22Rv1 (cell line): ENCODE results near the gene C1QTNF3.

Experiments used
- H3K27ac ChIP-seq: fragments of 450-650 bp; 2 replicates; pipeline ENCODE4 v1.5.1; 2017
- ZFX ChIP-seq: fragments of 450-650 bp; IDR thresholded peaks from 2 replicates; pipeline ENCODE4 v1.6.1; 2017; ENCODE audit warnings: antibody characterized with exemption, borderline replicate concordance
- TF ChIP-seq, protein P1 (sequence below): fragments of 450-650 bp; IDR thresholded peaks from 2 replicates; pipeline ENCODE4 v1.5.1; 2017; ENCODE audit warnings: mild to moderate bottlenecking

C1QTNF3 gene

DNA sequence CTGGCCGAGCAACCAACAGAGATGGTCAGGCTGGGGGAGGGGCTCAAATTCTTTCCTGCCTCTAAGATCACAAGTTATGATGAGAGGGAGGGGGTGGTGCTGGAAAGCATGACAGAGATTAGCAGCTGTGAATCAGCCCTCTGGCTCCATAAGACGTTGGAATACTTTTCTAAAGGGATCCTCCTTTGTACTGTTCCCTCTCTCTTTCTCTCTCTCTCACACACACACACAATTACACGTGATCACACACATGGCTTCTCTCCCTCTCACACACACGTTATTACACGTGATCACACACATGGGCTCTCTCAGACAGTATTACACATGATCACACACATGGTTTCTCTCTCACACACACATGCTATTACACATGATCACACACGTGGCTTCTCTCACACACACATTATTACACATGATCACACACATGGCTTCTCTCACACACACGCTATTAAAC, 58.3 kb downstream of the C1QTNF3 start, which contains the start of gene SLC45A2:
TSS of gene SLC45A2 (minus strand) at position 23 of the 454 bp plus-strand sequence. CDS start 110 bp downstream, outside the sequence.
- no peak within 1 kb of the TSS for H3K27ac ChIP-seq
- TF ChIP-seq ZFX: no peak
- TF ChIP-seq, protein P1, sequence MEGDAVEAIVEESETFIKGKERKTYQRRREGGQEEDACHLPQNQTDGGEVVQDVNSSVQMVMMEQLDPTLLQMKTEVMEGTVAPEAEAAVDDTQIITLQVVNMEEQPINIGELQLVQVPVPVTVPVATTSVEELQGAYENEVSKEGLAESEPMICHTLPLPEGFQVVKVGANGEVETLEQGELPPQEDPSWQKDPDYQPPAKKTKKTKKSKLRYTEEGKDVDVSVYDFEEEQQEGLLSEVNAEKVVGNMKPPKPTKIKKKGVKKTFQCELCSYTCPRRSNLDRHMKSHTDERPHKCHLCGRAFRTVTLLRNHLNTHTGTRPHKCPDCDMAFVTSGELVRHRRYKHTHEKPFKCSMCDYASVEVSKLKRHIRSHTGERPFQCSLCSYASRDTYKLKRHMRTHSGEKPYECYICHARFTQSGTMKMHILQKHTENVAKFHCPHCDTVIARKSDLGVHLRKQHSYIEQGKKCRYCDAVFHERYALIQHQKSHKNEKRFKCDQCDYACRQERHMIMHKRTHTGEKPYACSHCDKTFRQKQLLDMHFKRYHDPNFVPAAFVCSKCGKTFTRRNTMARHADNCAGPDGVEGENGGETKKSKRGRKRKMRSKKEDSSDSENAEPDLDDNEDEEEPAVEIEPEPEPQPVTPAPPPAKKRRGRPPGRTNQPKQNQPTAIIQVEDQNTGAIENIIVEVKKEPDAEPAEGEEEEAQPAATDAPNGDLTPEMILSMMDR: no peak

GRCh38 chr5:33984178-33984577, 58.8 kb downstream of the C1QTNF3 start:
- no peak overlapping the region for H3K27ac ChIP-seq
- TF ChIP-seq, protein P1: no peak
- TF ChIP-seq ZFX: no peak

DNA sequence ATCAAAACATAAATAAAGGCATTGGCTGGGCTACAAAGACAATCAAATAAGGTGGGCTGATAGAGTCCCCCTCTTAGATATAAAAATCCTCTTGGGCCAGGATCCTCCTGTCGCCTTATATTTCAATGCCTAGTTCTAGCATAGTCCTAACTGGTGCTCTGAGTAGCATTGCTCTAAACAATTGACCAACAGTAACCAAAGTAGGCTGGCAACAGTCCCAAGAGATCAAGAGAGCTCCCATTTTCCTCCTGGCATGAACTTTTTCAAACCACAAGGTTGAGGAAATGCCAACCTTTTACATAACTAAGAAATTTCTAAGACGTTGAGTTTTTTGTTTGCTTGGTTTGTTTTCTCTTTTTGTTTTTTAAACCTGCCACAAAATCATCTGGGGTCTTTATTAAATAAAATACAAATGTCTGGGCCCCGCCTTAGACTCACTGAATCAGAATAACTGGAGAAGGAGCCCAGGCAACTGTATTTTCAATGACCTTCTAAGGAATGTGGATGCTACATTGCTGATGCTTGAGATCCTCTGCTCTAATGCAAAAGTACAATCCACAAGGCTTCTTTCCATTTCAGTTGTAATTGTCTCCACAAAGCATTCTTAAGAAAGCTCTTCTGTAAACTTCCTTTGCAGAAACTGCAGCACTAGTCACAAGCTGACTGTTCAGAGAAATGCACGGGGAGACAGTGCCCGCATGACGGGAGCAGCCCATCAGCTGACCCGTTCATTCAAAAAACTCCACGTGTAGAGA, 61.4 kb downstream of the C1QTNF3 start:
- no peak for TF ChIP-seq ZFX
- TF ChIP-seq, protein P1: no peak
- H3K27ac ChIP-seq: no peak overlapping the region

GRCh38 chr5:33980030-33980429, 63.0 kb downstream of the C1QTNF3 start:
- no peak for TF ChIP-seq ZFX
- TF ChIP-seq, protein P1: no peak
- no peak overlapping the region for H3K27ac ChIP-seq

DNA sequence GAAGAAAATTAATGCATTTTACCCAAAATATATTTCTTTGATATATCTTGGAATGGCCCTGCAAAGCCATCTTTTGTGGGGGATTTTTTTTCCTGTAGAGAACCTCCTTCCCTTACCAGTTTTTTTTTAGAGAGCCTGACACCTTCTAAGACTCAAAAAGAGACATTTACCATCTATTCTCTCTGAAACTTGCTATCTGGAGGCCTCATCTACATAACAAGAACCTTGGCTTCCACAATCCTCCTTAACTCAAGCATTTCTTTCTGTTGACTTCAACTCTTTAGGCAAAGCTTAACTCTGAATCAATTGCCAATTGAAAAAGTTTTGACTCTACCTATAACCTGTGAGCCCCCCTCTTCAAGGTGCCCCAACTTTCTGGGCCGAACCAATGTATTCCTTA, 64.7 kb downstream of the C1QTNF3 start:
- TF ChIP-seq, protein P1: no peak
- no peak overlapping the region for H3K27ac ChIP-seq

DNA sequence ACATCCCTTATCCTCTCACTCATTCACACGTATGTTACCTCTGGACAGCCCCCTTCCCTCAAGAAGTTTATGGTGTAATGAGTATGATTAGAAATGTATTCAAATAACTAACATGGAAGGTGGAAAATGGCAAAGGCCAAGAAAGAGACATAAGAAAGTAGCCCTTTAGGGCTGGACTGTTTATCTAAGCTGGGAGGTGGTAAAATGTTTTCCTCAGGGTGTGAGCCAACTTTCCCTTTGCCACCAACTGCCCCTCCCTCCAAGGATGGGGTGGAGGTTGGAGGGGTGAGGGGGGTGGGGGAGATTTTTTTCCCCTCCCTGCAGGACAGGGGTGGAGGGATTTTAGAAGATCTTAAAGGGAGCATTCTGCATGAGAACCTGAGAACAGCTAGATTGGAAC, 66.7 kb downstream of the C1QTNF3 start:
- TF ChIP-seq ZFX: no peak

DNA sequence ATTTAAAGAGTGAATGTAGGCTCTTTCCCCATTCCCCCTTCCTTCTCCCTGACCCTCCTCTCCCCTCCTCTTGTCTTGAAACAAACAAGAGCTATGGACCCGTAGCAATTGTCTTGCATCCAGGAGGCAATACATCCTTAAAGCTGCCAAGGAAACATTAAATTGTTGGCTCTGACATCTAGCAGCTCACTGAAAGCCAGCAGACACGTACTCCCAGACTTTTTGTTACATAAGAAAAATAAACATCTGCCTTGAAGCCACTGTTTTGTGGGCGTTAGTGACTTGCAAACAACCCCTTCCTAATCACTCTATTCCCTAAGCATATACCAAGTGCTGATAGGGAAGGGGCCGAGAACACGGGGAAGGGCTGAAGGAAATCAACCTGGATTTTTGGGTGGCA, 67.2 kb downstream of the C1QTNF3 start:
- TF ChIP-seq, protein P1: no peak
- TF ChIP-seq ZFX: no peak
- H3K27ac ChIP-seq: no peak overlapping the region

More for the DNA sequence above, 66.7 kb downstream of the C1QTNF3 start:
- no peak overlapping the region for H3K27ac ChIP-seq
